HFF-Myc (cell line): Measurements from ENCODE around the gene TJAP1.

Source experiments
- DNase-seq: peaks from one replicate; pipeline ENCODE4 v3.0.0-alpha.2; 2011; ENCODE audit warnings: low read depth; ENCODE audit errors: extremely low read depth
- H3K4me3 ChIP-seq: replicated peaks from 2 replicates; pipeline ENCODE4 v1.5.1; 2011; ENCODE audit warnings: low read depth, mild to moderate bottlenecking, control low read depth, low read length
- CTCF ChIP-seq: IDR thresholded peaks from 2 replicates; pipeline ENCODE4 v1.5.1; 2012; ENCODE audit warnings: mild to moderate bottlenecking, low read depth, low read length, control low read depth; ENCODE audit errors: missing control alignments

The TJAP1 gene

GRCh38 chr6:43506171-43506570 lies 28.8 kb downstream of the TJAP1 start:
- DNase-seq = no peak
- TF ChIP-seq CTCF = no peak
- H3K4me3 ChIP-seq = no peak overlapping the region

- peak; percentile 75 for DNase-seq
- no peak overlapping the region for H3K4me3 ChIP-seq
- peak; percentile 97 for TF ChIP-seq CTCF
Measured at GRCh38 chr6:43506667-43507471, 29.5 kb downstream of the TJAP1 start.

- no peak for DNase-seq
- TF ChIP-seq CTCF = no peak
- no peak overlapping the region for H3K4me3 ChIP-seq
Measured at GRCh38 chr6:43508481-43509141, 31.2 kb downstream of the TJAP1 start.

GRCh38 chr6:43509142-43509983 lies 32.0 kb downstream of the TJAP1 start:
- no peak for DNase-seq
- TF ChIP-seq CTCF = no peak
- peak overlapping the region; percentile 45 for H3K4me3 ChIP-seq

- TF ChIP-seq CTCF = no peak
- no peak for DNase-seq
- H3K4me3 ChIP-seq = peak within 1 kb of the TSS; percentile 45
Measured at GRCh38 chr6:43509984-43510826, 32.8 kb downstream of the TJAP1 start, which contains the start of gene LRRC73. Gene LRRC73 (minus strand): TSS chr6:43510346. CDS start chr6:43509785, 561 bp downstream.

- no peak for DNase-seq
- no peak for TF ChIP-seq CTCF
- peak overlapping the region; percentile 45 for H3K4me3 ChIP-seq
Measured at GRCh38 chr6:43510827-43511163, 33.4 kb downstream of the TJAP1 start.
